ENCODE measurements around the gene KRT80.

The KRT80 gene

DNA sequence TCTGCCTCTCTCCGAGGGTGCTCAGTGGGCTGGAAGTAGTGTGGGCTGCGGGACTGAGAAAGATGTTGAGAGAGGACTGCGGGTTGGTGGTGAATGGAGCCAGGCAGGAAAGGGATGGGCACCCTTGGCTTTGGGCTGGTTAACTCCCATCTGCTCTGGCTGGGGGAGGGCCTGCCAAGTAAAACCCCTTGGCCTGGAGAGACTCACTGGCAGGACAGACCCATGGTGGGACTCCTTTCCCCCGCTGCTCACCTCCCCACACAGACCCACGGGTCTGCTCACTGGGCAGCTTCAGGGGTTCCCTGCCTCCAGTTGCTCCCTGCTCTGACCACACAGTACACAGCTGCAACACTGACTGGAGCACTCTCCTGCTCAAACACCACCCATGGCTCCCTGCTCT is 54.1 kb downstream of the KRT80 start:
- no peak for DNase-seq (ENCODE audit: low read depth, low spot score)

- no peak for DNase-seq (ENCODE audit: low read depth, low spot score)
Measured at GRCh38 chr12:52132754-52133161, 59.1 kb downstream of the KRT80 start.

DNA sequence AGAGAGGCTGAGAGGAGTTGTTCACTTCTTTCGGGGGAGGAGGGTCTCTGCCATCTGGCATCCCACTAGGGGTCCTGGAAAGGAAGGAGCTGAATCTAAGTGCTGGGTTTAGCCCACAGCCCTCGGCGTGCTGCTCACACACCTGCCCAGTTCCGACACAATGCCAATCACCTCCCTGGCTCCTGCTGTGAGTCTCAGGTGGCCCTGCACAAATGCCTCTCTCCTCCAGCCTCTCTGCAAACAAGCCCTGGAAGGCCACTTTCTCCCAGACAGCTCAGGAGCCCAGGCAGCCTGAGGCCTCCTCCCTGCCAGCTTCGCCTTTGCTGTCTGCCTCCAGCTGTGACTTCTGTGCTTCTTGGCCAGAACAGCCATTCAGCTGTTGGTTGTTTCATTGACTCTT is 61.1 kb downstream of the KRT80 start:
- no peak for DNase-seq (ENCODE audit: low read depth, low spot score)

GRCh38 chr12:52127683-52128450 is 63.9 kb downstream of the KRT80 start:
- DNase-seq (ENCODE audit: low read depth, low spot score) = no peak

DNA sequence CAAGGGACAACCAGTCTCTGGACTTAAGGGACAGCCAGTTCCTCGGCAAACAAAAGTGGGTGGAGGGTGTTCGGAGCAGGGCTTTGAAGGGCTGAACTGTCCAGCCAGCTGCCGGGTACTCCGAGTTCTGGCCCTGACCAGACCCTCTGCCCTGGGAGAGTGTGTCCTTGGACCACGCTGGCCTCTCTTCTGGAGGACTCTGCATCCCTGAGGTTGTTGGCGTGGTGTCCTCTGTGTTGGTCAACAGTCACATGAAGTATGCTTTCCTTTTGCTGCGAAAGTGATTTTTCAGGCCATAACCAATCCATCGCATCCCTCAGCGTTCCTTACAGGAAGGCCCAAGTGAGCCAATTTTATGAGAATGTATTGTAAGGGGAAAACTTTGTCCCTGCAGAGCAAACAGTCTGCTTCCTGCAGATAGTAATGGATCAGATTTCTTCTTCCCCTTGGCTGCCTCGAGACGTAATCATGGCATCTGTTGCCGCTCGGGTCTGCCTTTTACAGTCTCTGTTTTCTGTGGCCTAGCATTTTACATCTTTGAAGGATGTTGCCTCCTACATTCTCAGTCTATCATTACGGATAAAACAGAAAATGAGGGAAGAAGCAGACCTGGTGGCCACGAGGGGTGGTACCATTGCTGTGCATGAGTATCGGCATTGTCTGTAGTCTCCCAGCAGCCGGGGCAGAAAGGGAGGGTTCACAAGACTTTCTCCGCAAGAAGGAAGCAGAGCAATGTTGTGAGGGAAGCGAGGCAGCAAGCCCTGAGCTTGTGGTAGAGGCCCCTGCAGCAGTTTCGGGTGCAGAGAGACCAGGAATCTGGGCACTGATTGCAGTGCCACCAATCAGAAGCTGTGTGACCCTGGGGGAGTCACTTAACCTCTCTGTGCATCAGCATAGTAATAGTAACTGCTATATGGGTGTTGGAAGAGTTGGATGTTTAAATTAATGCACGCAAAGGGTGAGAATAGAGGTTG is 64.9 kb downstream of the KRT80 start:
- no peak for DNase-seq (ENCODE audit: low read depth, low spot score)

- no peak for DNase-seq (ENCODE audit: low read depth, low spot score)
Measured at GRCh38 chr12:52126050-52126604, 65.7 kb downstream of the KRT80 start.

GRCh38 chr12:52125476-52125900 is 66.3 kb downstream of the KRT80 start:
- DNase-seq (ENCODE audit: low read depth, low spot score) = no peak

DNA sequence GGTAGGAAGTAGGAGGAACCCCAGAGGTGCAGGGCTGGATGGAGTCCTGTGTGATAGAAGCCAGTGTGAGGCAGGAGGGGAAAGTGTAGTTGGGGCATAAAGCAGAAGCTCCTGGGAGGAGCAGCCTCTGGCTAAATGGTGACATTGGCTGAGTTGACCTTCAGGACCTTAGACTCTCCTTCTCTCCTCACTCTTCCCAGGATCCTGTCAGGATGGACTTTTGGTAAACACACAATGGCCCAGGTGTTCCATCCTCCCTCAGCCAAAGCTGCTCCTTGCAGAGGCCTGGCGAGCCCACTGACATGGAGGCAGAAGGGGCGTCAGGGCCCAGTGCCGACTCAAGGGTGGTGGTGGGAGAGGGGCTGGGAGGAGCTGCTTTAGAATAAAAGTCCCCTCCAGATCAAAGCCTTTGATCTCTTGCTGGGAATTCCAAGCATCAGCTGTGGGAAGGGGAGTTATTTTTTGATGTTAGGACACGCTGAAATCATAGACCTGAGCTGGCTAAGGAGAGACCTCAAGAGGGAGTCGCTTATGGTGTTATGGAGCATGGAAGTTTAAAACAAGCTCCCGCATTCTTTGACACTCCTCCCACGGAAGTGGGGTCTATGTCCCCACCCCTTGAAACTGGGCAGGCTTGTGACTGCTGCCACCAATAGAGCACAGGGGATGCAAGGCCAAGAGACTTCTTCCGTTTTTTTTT is 68.2 kb downstream of the KRT80 start:
- DNase-seq (ENCODE audit: low read depth, low spot score) = no peak

DNA sequence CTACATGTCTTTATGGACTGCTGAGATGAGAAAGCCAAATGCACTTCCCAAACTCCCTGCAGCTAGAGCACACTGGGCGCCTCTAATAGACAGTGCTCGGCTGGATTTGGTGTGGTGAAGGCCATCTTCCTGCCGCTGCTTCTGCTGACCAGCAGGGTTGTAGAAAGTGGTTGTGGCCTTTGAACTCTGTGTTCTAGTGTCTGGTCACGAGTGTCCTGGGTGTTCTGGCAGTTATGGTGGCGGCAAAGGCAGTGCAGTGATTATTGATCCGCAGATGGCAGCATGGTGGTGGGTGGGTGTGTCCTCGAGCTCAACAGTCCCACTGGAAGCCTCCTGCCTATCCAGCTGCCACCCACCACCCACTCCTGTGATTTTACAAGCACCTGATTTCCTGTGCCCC is 68.9 kb downstream of the KRT80 start:
- no peak for DNase-seq (ENCODE audit: low read depth, low spot score)

- DNase-seq (ENCODE audit: low read depth, low spot score) = no peak
Measured at GRCh38 chr12:52122540-52122871, 69.3 kb downstream of the KRT80 start.

- DNase-seq (ENCODE audit: low read depth, low spot score) = no peak
Measured at GRCh38 chr12:52121824-52122539, 69.8 kb downstream of the KRT80 start.

DNA sequence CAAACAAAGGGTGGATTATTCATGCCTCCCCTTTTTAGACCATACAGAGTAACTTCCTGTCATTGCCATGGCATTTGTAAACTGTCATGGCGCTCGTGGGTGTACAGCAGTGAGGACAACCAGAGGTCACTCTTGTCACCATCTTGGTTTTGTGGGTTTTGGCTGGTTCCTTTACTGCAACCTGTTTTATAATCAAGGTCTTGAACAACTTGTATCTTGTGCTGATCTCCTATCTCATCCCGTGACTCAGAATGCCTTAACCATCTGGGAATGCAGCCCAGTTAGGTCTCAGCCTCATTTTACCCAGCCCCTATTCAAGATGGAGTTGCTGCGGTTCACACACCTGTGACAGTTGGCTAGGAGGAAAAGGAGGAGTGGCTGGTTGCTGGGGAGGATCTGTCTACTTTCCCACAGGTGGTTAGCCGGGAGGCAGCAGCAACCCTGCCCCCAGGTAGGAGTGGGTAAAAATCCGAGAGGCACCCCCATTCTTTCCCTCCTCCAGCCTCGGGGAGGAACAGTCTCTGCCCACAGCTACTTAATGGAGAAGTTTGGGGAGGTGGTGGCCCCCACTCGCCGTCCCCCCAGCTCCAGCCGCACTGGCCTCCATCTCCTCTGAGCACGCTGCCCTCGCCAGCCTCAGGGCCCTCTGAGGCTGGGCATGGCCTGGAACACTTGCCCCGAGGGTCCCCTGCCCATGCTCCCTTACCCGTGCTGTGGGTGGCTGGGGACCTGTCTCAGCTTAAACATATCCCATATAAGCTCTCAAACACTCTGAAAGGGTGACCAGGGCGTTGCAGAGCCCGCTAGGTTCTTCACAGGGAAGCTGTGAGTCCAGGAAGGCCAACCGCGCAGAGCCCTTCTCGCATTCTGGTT is 70.6 kb downstream of the KRT80 start:
- DNase-seq (ENCODE audit: low read depth, low spot score) = no peak

GRCh38 chr12:52119398-52120254 is 72.2 kb downstream of the KRT80 start:
- no peak for DNase-seq (ENCODE audit: low read depth, low spot score)

Measured in smooth muscle cell of the brain vasculature (primary cell).